GM18858 (cell line): ENCODE results near the gene MRPS34.
"Not testable (repeated sequence)": the region's sequence is repeated elsewhere in the genome, so short reads cannot be mapped to it uniquely, and the experiment has no call there.

ENCODE experiments used
- ATAC-seq: cut with Tn5 transposase; IDR thresholded peaks from one replicate; pipeline ENCODE4 v1.9.1; 2021; ENCODE audit not compliant: unreplicated experiment

Gene MRPS34

GRCh38 chr16:1757714-1758461, 15.0 kb downstream of the MRPS34 start:
- ATAC-seq: no peak

DNA sequence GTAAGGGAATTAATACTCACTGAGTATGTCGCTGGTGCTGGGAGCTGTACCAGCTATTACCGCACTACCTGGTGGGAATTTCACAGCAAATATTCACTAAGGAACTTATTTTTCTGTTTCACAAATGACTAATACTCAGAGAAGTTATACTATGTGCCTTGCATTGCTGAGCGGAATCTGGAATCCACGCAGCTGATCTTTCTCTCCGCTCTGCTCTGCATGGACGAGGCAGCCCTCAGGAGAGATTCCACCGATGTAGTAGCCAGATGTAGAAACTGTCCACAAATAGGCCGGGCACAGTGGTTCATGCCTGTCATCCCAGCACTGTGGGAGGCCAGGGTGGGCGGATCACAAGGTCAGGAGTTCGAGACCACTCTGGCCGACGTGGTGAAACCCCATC, 18.7 kb downstream of the MRPS34 start:
- no peak for ATAC-seq

GRCh38 chr16:1752853-1753252, 20.1 kb downstream of the MRPS34 start:
- no peak for ATAC-seq

DNA sequence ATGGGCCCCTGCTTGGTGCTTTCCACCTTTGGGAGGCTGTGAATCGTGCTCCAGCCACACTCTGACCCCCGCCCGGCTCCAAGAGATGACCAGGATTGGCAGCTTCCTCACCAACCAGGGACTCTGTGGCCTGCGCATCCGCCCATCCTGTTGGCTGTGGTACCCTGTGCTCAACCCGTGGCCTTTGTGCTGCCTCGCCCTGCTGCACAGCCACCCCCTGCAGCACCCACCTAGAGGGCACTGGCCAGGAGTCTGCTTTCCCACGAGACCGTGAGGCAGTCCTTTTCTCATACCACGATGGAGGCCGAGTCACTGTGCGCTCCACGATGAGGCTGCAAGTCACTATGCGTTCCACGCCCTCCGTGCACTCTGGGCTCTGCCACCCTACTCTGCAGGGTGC, 21.0 kb downstream of the MRPS34 start:
- no peak for ATAC-seq

DNA sequence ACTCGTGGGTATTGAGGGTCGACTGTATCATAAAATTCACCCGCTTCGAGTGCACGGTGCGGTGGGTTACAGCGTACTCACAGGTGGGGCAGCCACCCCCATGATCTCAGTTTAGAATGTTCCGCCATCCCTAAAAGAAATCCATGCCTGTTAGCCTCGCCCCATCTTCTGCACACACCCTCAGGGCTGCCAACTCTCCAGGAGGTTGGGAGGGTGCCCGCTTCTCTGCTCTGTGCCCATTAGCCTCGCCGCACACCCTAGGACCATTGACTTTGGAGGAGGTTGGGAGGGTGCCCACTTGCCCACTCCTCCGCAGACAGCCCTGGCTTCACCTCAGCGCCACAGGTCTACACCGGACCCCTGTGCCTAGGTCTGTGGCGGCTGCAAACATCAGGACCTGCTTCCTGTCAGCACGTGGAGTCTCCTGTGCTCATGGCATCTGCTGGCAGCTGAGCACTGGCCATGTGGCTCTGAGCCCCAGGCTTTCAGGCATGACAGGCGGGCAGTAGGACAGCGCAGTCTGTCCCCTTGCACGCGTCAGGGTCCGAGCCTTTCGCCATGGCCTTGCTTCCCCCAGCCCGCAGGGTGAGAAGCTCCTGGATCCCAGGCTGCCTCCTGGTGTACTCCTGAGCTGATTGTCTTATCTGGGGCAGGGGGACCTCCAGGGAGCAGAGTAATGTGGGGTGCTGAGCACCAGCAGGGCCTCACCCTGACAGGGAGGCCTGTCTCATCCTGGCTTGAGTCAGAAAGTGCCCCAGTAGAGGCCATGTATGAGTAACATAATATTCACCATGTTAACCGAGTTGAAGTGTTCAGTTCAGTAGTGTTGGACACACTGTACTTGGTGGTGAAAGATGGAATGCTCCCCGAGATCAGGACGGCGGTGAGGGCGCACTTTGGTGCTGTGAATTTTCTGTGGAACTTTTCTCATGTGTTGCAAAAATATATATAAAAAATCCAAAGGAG, 23.5 kb downstream of the MRPS34 start:
- no peak for ATAC-seq

DNA sequence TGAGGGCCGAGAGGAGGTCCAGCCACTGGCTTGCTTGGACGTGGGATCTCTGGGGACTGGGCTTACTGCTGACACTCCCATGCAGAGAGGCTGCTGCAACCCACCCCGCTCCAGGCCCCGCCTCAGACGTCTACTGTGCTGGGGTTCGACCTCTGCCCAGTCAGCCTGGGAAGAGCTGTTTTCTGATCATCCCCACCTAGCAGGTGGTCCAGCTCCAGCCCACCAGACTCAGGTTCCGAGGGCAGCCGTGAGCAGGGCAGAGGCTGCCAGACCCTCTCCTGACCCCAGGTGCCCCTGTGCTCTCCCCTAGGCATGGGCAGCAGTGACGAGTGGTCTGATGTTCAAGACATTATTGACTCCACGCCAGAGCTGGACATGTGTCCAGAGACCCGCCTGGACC, 25.0 kb downstream of the MRPS34 start:
- no peak for ATAC-seq

DNA sequence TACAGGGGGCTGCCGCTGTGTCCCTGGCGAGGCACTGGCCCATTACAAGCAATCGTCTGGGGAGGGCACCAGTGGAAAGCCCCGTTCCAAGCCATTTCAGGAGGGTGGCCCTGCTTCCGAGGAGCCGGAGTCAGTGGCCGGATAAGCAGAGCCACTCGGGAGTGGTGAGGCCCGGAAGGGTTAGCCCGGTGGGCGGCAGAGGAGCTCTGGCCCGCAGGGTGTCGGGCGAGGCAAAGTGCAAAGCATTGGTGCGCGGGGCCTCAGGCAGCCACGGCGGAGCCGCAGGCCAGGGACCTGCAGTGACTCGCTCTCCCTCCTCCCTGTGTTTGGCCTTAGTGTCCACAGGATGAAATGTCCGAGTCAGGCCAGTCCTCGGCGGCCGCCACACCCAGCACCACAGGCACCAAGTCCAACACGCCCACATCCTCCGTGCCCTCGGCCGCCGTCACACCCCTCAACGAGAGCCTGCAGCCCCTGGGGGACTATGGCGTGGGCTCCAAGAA, 26.2 kb downstream of the MRPS34 start:
- no peak for ATAC-seq

DNA sequence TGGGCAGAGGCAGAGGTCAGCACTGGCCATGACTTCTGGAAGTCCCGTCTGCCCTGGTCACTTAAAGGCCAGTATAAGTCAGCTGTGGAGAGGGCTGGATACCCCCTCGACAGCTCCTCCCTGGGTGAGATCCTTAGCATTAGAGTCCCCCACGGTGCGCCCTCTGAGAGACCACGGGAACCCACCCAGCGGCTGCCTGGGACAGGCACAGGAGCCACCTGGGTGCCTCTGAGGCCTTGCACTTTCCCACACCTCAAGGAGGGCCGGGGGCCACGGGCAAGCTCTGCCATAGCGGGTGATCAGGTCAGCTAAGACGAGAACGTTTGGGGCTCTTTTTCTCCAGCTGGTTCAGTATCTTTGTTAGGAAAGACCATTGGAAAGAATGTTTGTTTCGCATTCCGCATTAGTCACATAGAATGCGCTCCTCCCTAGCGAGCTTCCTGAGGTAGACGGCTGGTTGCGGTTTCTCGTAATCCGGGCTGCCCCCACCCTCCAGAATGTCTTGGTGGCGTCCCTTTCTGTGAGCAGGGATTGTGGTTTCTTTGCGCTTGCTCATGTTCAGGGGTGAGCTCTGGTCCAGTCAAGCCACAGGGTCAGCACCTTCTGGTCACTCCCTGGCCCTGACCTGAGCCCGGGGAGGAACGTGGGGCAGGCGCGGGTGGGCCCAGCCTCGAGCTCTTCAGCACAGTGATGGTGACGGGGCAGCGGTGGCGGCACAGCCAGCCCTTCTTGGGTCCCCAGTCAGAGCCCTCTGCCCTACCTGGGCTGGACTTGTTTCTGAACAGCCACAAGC, 26.8 kb downstream of the MRPS34 start:
- no peak for ATAC-seq

DNA sequence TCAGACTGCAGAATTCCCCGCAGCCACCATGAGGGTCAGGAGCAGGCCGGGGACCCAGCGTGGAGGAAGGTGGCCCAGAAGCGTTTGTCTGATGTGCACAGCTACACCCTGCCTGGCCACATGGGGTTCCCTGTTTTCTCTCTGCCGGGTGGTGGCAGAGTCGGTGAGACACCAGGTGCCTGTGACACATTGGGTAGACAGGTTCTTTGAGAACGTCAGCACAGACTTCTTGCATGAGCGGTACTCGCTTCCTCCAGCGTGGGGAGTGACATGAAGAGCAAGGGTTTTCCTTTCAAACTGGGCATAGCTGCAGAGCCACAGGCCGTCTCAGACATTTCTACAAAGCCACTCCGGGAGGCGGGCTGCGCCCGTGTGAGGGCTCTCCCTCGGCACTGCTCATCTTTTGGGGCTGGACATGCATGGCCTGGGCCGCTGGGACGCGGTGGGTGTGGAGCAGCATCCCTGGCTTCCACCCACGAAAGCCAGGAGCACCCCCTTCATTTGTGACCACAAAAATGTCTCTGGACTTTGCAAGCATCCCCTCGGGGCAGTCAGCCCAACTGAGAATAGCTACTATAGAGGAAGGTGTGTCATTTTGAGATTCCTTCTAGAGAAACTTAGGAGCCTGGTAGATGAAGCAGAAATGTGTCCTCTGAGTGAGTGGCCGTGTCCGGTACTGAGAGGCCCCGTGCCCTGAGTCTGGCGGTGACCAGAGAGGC, 27.6 kb downstream of the MRPS34 start:
- no peak for ATAC-seq

GRCh38 chr16:1744338-1744840, 28.5 kb downstream of the MRPS34 start:
- no peak for ATAC-seq

GRCh38 chr16:1743376-1744337, 29.3 kb downstream of the MRPS34 start:
- ATAC-seq: no peak

GRCh38 chr16:1741553-1742165, 31.3 kb downstream of the MRPS34 start:
- ATAC-seq: no peak

DNA sequence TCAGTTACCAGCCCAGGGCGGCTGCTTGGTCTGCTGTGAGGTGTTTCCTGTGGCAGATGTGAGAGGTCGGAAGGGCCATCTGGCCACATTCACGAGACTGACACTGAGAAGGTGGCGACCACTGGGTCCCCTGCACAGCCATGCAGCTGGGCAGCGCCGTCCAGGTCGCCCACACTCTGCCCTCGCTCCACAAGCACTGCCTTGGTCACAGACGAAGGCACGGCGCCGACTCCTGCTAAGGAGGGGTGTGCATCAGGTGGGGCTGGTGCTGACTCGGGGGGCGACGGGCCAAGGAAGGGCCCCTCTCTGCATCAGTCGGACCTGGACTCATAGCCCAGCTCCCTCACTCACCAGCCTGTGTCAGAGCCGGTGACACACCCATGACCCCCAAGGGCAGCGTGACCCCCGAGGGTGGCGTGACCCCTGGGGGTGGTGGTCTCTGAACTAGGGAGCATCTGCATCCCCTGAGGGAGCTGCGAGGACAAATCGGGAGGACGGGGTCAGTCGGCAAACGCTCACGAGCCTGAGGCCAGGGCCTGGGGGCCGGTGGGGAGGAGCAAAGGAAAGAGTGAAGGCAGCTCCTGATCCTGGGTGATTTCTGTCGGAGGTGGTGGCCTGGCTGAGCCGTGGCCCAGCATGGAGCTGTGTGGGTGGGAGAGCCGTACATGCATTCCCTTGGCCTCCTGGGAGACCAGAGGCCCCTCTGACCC, 32.0 kb downstream of the MRPS34 start:
- ATAC-seq: no peak

- no peak for ATAC-seq
Observed at GRCh38 chr16:1740234-1740633, 32.7 kb downstream of the MRPS34 start.

DNA sequence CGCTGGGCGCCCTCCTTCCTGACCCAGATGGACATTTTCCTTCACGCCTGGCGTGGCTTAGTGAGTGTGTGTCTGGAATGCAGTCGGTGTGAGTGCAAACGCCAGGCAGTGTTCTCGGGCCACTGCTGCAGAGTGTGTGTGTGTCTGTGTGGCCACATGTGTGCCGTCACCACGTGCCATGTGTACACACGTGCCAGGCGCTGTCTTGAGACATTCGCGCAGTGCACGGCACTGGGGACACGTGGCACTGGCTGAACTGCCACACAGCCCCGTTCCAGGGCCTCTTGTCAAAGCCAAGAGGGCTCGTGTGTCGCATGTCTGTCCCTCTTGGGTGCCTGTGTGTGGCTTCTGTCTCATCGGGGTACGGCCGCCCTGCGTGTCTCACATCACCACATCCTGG, 38.1 kb downstream of the MRPS34 start:
- no peak for ATAC-seq

DNA sequence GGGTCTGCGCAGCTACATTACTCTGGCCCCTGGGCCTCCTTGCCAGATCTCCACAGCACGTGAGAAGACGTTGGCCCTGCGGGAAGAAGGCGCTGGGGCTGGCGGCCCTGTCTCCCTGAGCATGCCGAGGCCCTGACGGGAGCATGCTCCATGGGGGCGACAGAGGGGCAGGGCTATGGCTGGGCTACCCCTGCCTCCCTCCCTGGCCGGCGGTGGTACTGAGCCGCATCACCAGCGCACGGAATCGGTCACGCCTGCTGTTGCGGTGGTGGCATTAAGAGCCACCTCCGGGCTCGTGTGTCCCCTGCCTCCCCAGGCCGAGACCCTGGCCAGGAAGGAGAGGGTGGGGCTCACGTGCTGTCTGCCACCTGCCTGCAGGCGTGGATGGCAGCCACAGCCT, 38.8 kb downstream of the MRPS34 start:
- no peak for ATAC-seq

DNA sequence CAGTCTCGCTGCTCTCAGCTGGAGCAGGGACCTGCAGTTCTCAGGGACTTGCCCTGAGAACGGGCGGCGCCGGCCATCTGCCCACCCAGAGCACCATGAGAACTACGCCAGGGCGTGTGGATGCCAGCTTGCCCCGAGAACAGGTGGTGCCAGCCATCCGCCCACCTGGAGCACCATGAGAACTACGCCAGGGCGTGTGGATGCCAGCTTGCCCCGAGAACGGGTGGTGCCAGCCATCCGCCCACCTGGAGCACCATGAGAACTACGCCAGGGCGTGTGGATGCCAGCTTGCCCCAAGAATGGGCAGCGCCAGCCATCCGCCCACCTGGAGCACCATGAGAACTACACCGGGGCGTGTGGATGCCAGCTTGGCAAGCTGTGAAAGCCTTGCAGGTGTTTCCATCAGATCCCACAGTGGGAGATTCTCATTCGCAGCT, 40.4 kb downstream of the MRPS34 start:
- ATAC-seq: not testable (repeated sequence)

DNA sequence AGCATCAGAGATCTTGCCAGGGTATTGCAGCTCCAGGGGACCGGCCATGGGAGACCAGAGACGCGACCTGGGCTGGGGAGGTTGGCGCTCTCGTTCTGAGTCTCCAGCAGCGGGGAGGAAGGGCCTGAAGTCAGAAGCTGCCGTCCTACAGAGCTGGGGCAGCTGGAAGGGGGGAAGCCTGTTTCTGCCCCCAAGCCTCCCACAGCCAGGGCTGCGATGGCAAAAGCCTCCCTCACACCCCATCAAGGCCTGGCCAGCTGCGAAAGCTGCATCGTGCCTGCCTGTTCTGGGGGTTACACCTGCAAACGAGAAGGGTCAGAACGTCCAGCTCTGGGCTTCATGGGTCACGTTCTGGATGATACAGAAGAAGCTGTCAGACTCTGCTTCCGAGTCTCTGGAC, 40.9 kb downstream of the MRPS34 start:
- no peak for ATAC-seq
